Activated CD4-positive, CD25-positive, alpha-beta regulatory T cell treated with anti-CD3 and anti-CD28 coated beads, Interleukin-2, amount 50 U/mL, for 72 hours (primary cell): ENCODE results near the gene ZNF613.
"Not testable (repeated sequence)": the region's sequence is repeated elsewhere in the genome, so short reads cannot be mapped to it uniquely, and the experiment has no call there.

ENCODE experiments used
- DNase-seq: peaks from one replicate; pipeline ENCODE4 v3.0.0; 2021

ZNF613 gene

GRCh38 chr19:51944798-51945552 lies 17.7 kb downstream of the ZNF613 start:
- no peak for DNase-seq

GRCh38 chr19:51946602-51947001 lies 19.3 kb downstream of the ZNF613 start:
- no peak for DNase-seq

DNA sequence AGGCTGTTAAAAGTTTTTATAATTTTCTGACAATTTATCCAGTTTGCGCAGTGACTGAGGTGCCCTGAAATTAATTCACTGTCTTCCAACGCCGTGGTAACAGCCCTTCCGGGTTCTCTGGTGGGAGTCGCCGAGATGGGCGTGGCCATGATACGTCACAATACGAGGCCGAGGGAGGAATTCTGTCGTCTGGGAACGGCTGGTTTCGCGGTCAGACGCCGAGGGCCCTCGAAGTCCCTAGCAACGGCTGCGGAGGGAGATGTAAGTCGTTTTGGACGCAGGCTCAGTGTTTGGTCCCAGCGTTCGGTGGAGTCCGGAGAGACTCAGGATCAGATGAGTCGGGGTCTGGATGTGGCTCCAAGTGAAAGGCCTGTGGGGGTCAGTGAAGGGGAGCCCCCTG lies 21.7 kb downstream of the ZNF613 start:
- no peak for DNase-seq

- not testable (repeated sequence) for DNase-seq
These were observed 30.6 kb downstream of the ZNF613 start for GRCh38 chr19:51957846-51958245.

- no peak for DNase-seq
These were observed 32.5 kb downstream of the ZNF613 start for GRCh38 chr19:51959791-51960190.

GRCh38 chr19:51960621-51961233 lies 33.5 kb downstream of the ZNF613 start:
- DNase-seq: not testable (repeated sequence)

- no peak for DNase-seq
These were observed 38.3 kb downstream of the ZNF613 start for GRCh38 chr19:51965583-51965982.

DNA sequence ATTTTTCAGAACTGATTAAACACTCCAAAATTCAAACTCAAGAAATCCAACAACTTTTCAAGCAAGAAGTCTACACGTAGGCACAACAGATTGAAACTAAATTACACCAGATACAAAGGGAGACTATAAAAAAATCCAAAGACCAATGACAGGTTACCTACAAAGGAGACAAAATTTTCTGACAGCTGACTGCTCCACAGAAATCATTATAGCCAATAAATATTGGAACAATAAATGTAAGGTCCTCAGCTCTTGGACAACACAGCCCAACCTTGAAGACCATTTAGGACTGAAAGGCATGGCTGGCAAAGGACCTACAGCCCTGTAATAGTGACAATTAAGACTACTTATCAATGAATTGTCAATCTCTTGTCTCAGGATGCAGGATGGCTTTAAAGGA lies 43.4 kb downstream of the ZNF613 start:
- DNase-seq: no peak

GRCh38 chr19:51971624-51972023 lies 44.4 kb downstream of the ZNF613 start:
- no peak for DNase-seq

GRCh38 chr19:51975787-51976186 lies 48.5 kb downstream of the ZNF613 start:
- not testable (repeated sequence) for DNase-seq

DNA sequence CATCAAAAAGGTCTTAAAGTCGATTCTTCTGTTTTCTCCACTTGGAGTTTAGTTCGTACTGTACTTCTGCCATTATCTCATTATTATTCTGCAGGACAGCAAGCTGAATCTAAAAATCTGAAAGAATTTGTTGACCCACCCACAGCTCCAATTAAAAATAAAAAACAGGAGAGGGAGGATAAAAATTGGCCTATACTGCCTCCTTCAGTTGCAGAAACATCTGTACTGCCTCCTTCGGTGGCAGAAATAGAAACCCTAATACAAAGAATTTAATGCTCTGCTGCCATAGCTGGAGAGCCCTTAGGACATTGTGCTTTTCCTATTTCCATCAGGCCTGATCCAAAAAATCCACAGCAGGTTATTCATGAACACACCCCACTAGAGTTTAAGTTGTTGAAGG lies 49.6 kb downstream of the ZNF613 start:
- DNase-seq: no peak

- DNase-seq: no peak
These were observed 50.1 kb downstream of the ZNF613 start for GRCh38 chr19:51977346-51977745.

DNA sequence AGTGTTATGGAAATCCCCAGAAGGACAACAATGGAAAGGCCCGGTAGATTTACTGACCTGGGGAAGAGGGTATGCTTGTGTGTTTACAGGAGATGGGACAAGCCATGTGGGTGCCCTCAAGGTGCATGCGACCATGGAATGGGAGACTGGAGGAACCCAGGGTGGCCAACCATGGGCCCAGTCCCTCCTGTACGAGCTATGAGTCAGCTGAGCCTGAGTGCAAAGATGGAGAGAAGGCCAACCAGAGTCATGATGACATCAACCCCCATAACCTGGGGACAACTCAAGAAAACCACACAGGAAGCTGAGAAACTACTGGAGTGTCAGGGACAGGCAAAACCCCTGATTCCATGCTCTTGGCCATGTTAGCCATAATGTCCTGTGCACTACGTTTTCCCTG lies 51.6 kb downstream of the ZNF613 start:
- no peak for DNase-seq

GRCh38 chr19:51980116-51980736 lies 53.0 kb downstream of the ZNF613 start:
- DNase-seq: no peak

GRCh38 chr19:51980926-51981325 lies 53.7 kb downstream of the ZNF613 start:
- DNase-seq: not testable (repeated sequence)

DNA sequence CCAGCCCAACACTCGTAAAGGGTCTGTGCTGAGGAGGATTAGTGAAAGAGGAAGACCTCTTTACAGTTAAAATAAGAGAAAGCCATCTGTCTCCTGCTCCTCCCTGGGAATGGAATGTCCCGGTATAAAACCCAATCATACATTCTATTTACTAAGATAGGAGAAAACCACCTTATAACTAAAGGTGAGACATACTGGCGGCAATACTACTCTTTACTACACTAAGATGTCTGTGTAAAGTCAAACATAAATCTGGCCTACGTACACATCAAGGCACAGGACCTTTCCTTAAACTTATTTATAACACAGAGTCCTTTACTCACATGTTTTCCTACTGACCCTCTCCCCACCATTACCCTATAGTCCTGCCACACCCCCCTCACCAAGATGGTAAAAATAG lies 56.1 kb downstream of the ZNF613 start:
- no peak for DNase-seq

GRCh38 chr19:51986309-51987291 lies 59.3 kb downstream of the ZNF613 start, which contains the start of gene ZNF350:
Gene ZNF350, minus strand, starts transcription at chr19:51986840. Its CDS starts 12,480 bp downstream, at chr19:51974360.
- DNase-seq: peak; percentile 71

GRCh38 chr19:51993422-51993821 lies 66.2 kb downstream of the ZNF613 start:
- DNase-seq: no peak

GRCh38 chr19:51994048-51994644 lies 66.9 kb downstream of the ZNF613 start:
- no peak for DNase-seq
